ENCODE results near the gene CD226. TPM values are rescaled to one million over a fixed set of nuclear protein-coding genes. Genes with fewer than 3 reads are reported as not detected.
A peak's percentile ranks its signal among the peaks of the same experiment; 100 is the strongest.

CD226 gene
- polyA plus RNA-seq, 1 of the 3 experiments (the other 2 are of a cell fraction): 0.56 TPM

- Histone ChIP-seq H3K9me2 (no peaks in the 10 kb centered on the region), H4K20me1 (ENCODE audit: insufficient read depth) (no peaks in the 10 kb centered on the region), H3K27me3 (ENCODE audit: insufficient read depth) (no peaks in the 10 kb centered on the region), H3K79me2 (ENCODE audit: insufficient read depth) (no peaks in the 10 kb centered on the region), H3K27ac (ENCODE audit: low read depth in 2 of 2, low read length in 1 of 2) (no peak overlapping the region), H3K9ac (no peak overlapping the region), H3K4me2 (no peak overlapping the region), H3F3A (replicated peaks; ENCODE audit: insufficient read depth) (no peaks in the 10 kb centered on the region), H3K4me3 (ENCODE audit: low read depth in 2 of 2, low read length in 1 of 2) (no peak overlapping the region), H3K4me1 (ENCODE audit: control insufficient read depth in 1 of 2, insufficient read depth in 2 of 2, low read depth in 1 of 2, low read length in 1 of 2) (0 out of 4 replicates have a peak, but pooled peaks cover 0 to 4% of the 10 kb centered on the region in 2 experiments), H3K9me3 (no peaks in the 10 kb centered on the region), H2AFZ (ENCODE audit: low read depth) (no peak overlapping the region), H3K36me3 (replicated peaks in 1 of 2; ENCODE audit: control insufficient read depth in 1 of 2, insufficient read depth in 2 of 2, low read length in 1 of 2) (no peaks in the 10 kb centered on the region)
- no peak for TF ChIP-seq RFX5 (IDR thresholded peaks at IDR 0.05; ENCODE audit: low read length)
- 98% methylated on average over 2 of the region's 2 CpGs for WGBS (ENCODE audit: low lambda C conversion rate)
- no peak for DNase-seq
- ChIA-PET POLR2A (no interaction called here), CTCF (no interaction called here)
These were observed 5.5 kb upstream of the CD226 start for GRCh38 chr18:69953191-69953590.

GRCh38 chr18:69951182-69951581 lies 3.5 kb upstream of the CD226 start:
- Histone ChIP-seq H3K9me2 (no peaks in the 10 kb centered on the region), H3K36me3 (replicated peaks in 1 of 2; ENCODE audit: control insufficient read depth in 1 of 2, insufficient read depth in 2 of 2, low read length in 1 of 2) (no peaks in the 10 kb centered on the region), H3K4me3 (ENCODE audit: low read depth in 2 of 2, low read length in 1 of 2) (no peak overlapping the region), H3K4me2 (no peak overlapping the region), H3K9me3 (no peaks in the 10 kb centered on the region), H3K9ac (no peak overlapping the region), H3F3A (replicated peaks; ENCODE audit: insufficient read depth) (no peaks in the 10 kb centered on the region), H3K4me1 (ENCODE audit: control insufficient read depth in 1 of 2, insufficient read depth in 2 of 2, low read depth in 1 of 2, low read length in 1 of 2) (peaks cover 4 to 7% of the 10 kb centered on the region in 2 experiments; a peak in 2 of 4 replicates), H3K27ac (ENCODE audit: low read depth in 2 of 2, low read length in 1 of 2) (peak overlapping the region; percentile 34 to 56; a peak in 3 of 4 replicates), H3K79me2 (ENCODE audit: insufficient read depth) (no peaks in the 10 kb centered on the region), H2AFZ (ENCODE audit: low read depth) (peak overlapping the region; percentile 65; the same call in 1 of the 2 replicates), H3K27me3 (ENCODE audit: insufficient read depth) (no peaks in the 10 kb centered on the region), H4K20me1 (ENCODE audit: insufficient read depth) (no peaks in the 10 kb centered on the region)
- no peak for DNase-seq
- WGBS (ENCODE audit: low lambda C conversion rate): 55% methylated on average over 1 of the region's 1 CpG
- ChIA-PET POLR2A (no interaction called here), CTCF (interaction anchor here (1.5 kb wide), 1 partner anchor 13 kb away, joined by 4 read pairs; no protein-coding TSS in a partner anchor)
- no peak for TF ChIP-seq GABPA (IDR thresholded peaks at IDR 0.05; ENCODE audit: low read depth)
- no peak for TF ChIP-seq FOXM1 (IDR thresholded peaks at IDR 0.05; ENCODE audit: low read depth)
- no peak for TF ChIP-seq GATA2 (CRISPR knock-in tag; IDR thresholded peaks at IDR 0.05)
- TF ChIP-seq RAD21 (IDR thresholded peaks at IDR 0.05; ENCODE audit: low read length): no peak
- TF ChIP-seq RFX5 (IDR thresholded peaks at IDR 0.05; ENCODE audit: low read length): no peak
- TF ChIP-seq CHD2 (IDR thresholded peaks at IDR 0.05; ENCODE audit: low read length, partially characterized antibody): no peak
- TF ChIP-seq YY1 (IDR thresholded peaks at IDR 0.05; ENCODE audit: low read depth): peak; percentile 83; the same call in 1 of the 2 replicates
- TF ChIP-seq POLR2AphosphoS5 (IDR thresholded peaks at IDR 0.05; ENCODE audit: low read depth, low read length): no peak
- TF ChIP-seq SIN3A (IDR thresholded peaks at IDR 0.05; ENCODE audit: borderline replicate concordance, low read depth, low read length): no peak
- no peak for TF ChIP-seq RCOR1 (IDR thresholded peaks at IDR 0.05; ENCODE audit: low read length)
- TF ChIP-seq, protein P1, sequence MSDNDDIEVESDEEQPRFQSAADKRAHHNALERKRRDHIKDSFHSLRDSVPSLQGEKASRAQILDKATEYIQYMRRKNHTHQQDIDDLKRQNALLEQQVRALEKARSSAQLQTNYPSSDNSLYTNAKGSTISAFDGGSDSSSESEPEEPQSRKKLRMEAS (IDR thresholded peaks at IDR 0.05; ENCODE audit: low read depth): no peak
- TF ChIP-seq FOSL2 (IDR thresholded peaks at IDR 0.05; ENCODE audit: borderline replicate concordance, low read depth): no peak; the same call in 1 of the 2 replicates
- no peak for TF ChIP-seq CTCF (IDR thresholded peaks at IDR 0.05)
- no peak for TF ChIP-seq FOXJ3 (CRISPR knock-in tag; IDR thresholded peaks at IDR 0.05)
- TF ChIP-seq EP300 (IDR thresholded peaks at IDR 0.05; ENCODE audit: borderline replicate concordance in 1 of 2, low read depth in 1 of 2, low read length in 1 of 2): peak in 1 of 2 experiments; percentile 64; a peak in 1 of 4 replicates
- TF ChIP-seq, protein P2, sequence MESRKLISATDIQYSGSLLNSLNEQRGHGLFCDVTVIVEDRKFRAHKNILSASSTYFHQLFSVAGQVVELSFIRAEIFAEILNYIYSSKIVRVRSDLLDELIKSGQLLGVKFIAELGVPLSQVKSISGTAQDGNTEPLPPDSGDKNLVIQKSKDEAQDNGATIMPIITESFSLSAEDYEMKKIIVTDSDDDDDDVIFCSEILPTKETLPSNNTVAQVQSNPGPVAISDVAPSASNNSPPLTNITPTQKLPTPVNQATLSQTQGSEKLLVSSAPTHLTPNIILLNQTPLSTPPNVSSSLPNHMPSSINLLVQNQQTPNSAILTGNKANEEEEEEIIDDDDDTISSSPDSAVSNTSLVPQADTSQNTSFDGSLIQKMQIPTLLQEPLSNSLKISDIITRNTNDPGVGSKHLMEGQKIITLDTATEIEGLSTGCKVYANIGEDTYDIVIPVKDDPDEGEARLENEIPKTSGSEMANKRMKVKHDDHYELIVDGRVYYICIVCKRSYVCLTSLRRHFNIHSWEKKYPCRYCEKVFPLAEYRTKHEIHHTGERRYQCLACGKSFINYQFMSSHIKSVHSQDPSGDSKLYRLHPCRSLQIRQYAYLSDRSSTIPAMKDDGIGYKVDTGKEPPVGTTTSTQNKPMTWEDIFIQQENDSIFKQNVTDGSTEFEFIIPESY (IDR thresholded peaks at IDR 0.05; ENCODE audit: borderline replicate concordance, low read depth): no peak
- TF ChIP-seq, protein P3, sequence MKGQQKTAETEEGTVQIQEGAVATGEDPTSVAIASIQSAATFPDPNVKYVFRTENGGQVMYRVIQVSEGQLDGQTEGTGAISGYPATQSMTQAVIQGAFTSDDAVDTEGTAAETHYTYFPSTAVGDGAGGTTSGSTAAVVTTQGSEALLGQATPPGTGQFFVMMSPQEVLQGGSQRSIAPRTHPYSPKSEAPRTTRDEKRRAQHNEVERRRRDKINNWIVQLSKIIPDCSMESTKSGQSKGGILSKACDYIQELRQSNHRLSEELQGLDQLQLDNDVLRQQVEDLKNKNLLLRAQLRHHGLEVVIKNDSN (IDR thresholded peaks at IDR 0.05; ENCODE audit: borderline replicate concordance, low read depth): no peak
- peak; percentile 55; the same call in 1 of the 2 replicates for TF ChIP-seq TEAD4 (IDR thresholded peaks at IDR 0.05; ENCODE audit: borderline replicate concordance, insufficient read depth)
- TF ChIP-seq IRF3 (IDR thresholded peaks at IDR 0.05; ENCODE audit: low read depth, low read length): no peak
- TF ChIP-seq NRF1 (IDR thresholded peaks at IDR 0.05; ENCODE audit: low read depth, low read length): no peak
- no peak for TF ChIP-seq ELF1 (IDR thresholded peaks at IDR 0.05)
- TF ChIP-seq RXRA (IDR thresholded peaks at IDR 0.05; ENCODE audit: borderline replicate concordance, low read depth): no peak; the same call in 1 of the 2 replicates
- no peak for TF ChIP-seq MXI1 (IDR thresholded peaks at IDR 0.05; ENCODE audit: low read depth, low read length)
- peak; percentile 48 for TF ChIP-seq TCF12 (IDR thresholded peaks at IDR 0.05)
